Trophoblast cell (in vitro differentiated cells and primary cell): ENCODE measurements around the gene BEND6. TPM values are rescaled to one million over a fixed set of nuclear protein-coding genes. Genes with fewer than 3 reads are reported as not detected.

Experiments
- DNase-seq, 2 donors: peaks; one replicate each; pipeline ENCODE4 v3.0.0-alpha.2; 2016
- H2AFZ ChIP-seq: 2 replicates; pipeline ENCODE4 v1.6.1; 2013; ENCODE audit warnings: low read length, moderate library complexity, mild to moderate bottlenecking; ENCODE audit not compliant: insufficient read depth, poor library complexity
- H2AK5ac ChIP-seq: 2 replicates; pipeline ENCODE4 v1.6.1; 2013; ENCODE audit warnings: mild to moderate bottlenecking, low read length
- H2BK120ac ChIP-seq: 2 replicates; pipeline ENCODE4 v1.6.1; 2013; ENCODE audit warnings: low read length, mild to moderate bottlenecking, moderate library complexity; ENCODE audit not compliant: insufficient read depth, poor library complexity
- H2BK12ac ChIP-seq: 2 replicates; pipeline ENCODE4 v1.6.1; 2013; ENCODE audit warnings: mild to moderate bottlenecking, low read length, moderate library complexity
- H2BK5ac ChIP-seq: 2 replicates; pipeline ENCODE4 v1.6.1; 2013; ENCODE audit warnings: low read length, low read depth, moderate library complexity, mild to moderate bottlenecking; ENCODE audit not compliant: poor library complexity
- H3K14ac ChIP-seq: 2 replicates; pipeline ENCODE4 v1.6.1; 2013; ENCODE audit warnings: mild to moderate bottlenecking, low read length
- H3K18ac ChIP-seq: 2 replicates; pipeline ENCODE4 v1.6.1; 2013; ENCODE audit warnings: mild to moderate bottlenecking, low read length
- H3K23ac ChIP-seq: 2 replicates; pipeline ENCODE4 v1.6.1; 2013; ENCODE audit warnings: low read length
- H3K27ac ChIP-seq: 2 replicates; pipeline ENCODE4 v1.5.1; 2013; ENCODE audit warnings: low read depth, mild to moderate bottlenecking, inconsistent platforms, low read length, moderate library complexity
- H3K27me3 ChIP-seq: 2 replicates; pipeline ENCODE4 v1.6.1; 2013; ENCODE audit warnings: inconsistent platforms, mild to moderate bottlenecking, low read length, moderate library complexity; ENCODE audit not compliant: insufficient read depth
- H3K36me3 ChIP-seq, 2 experiments: 1 replicate in 1 of 2; 2 replicates in 1 of 2; pipeline ENCODE4 v1.6.1; 2013; ENCODE audit warnings: low read length in 2 of 2, mild to moderate bottlenecking in 2 of 2, moderate library complexity in 1 of 2; ENCODE audit not compliant: insufficient read depth in 2 of 2, control insufficient read depth in 1 of 2
- H3K4ac ChIP-seq: 2 replicates; pipeline ENCODE4 v1.6.1; 2013; ENCODE audit warnings: low read depth, mild to moderate bottlenecking, low read length, moderate library complexity
- H3K4me1 ChIP-seq, 2 experiments: 1 replicate in 1 of 2; 2 replicates in 1 of 2; pipeline ENCODE4 v1.6.1; 2013; ENCODE audit warnings: low read length in 2 of 2, mild to moderate bottlenecking in 2 of 2, moderate library complexity in 1 of 2; ENCODE audit not compliant: insufficient read depth in 2 of 2, control insufficient read depth in 1 of 2
- H3K4me2 ChIP-seq: 2 replicates; pipeline ENCODE4 v1.6.1; 2013; ENCODE audit warnings: inconsistent platforms, mild to moderate bottlenecking, low read length, moderate library complexity
- H3K4me3 ChIP-seq: 2 replicates; pipeline ENCODE4 v1.5.1; 2013; ENCODE audit warnings: mild to moderate bottlenecking, low read depth, low read length, inconsistent platforms
- H3K79me1 ChIP-seq: one replicate; pipeline ENCODE4 v1.6.1; 2013; ENCODE audit warnings: low read length
- H3K79me2 ChIP-seq: 2 replicates; pipeline ENCODE4 v1.6.1; 2013; ENCODE audit warnings: low read length, mild to moderate bottlenecking; ENCODE audit not compliant: control insufficient read depth, insufficient read depth, poor library complexity
- H3K9ac ChIP-seq: 2 replicates; pipeline ENCODE4 v1.6.1; 2013; ENCODE audit warnings: mild to moderate bottlenecking, low read length
- H3K9me3 ChIP-seq: 2 replicates; pipeline ENCODE4 v1.6.1; 2013; ENCODE audit warnings: low read depth, mild to moderate bottlenecking, control low read depth, inconsistent platforms, low read length; ENCODE audit not compliant: insufficient read depth
- H4K12ac ChIP-seq: 2 replicates; pipeline ENCODE4 v1.6.1; 2013; ENCODE audit warnings: low read depth, mild to moderate bottlenecking, low read length, moderate library complexity
- H4K8ac ChIP-seq: 2 replicates; pipeline ENCODE4 v1.6.1; 2013; ENCODE audit warnings: low read depth, mild to moderate bottlenecking, low read length, moderate library complexity
- H4K91ac ChIP-seq: one replicate; pipeline ENCODE4 v1.6.1; 2013; ENCODE audit warnings: low read depth, mild to moderate bottlenecking, low read length, moderate library complexity
- WGBS: extraction: QIAGEN DNeasy Blood & Tissue Kit; methylation state at CpG from one replicate; pipeline ENCODE4 v1.1.7; 2013; ENCODE audit warnings: missing lambda C conversion rate; ENCODE audit not compliant: insufficient read length, insufficient coverage; ENCODE audit errors: extremely low coverage; 5-methylcytosine and 5-hydroxymethylcytosine counted together
- polyA plus RNA-seq: library from polyadenylated mRNA; stranded (reverse); fragments of 200-250 nt; gene quantifications from 2 replicates; pipeline ENCODE4 v1.2.3, GENCODE V29; 2013

BEND6 gene
- 8.7 and 9.6 TPM in 2 replicates for polyA plus RNA-seq

- H3K14ac ChIP-seq: peak within 1 kb of the TSS; percentile 86
- peak within 1 kb of the TSS; percentile 75 for H2BK5ac ChIP-seq
- peak; percentile 58 to 68 for DNase-seq
- H3K79me2 ChIP-seq: peaks cover 7% of the 10 kb centered on the region
- H3K79me1 ChIP-seq: peaks cover 13% of the 10 kb centered on the region
- peak within 1 kb of the TSS; percentile 90 for H3K4me3 ChIP-seq
- H4K8ac ChIP-seq: peak within 1 kb of the TSS; percentile 70
- peak within 1 kb of the TSS; percentile 92 for H4K91ac ChIP-seq
- H4K12ac ChIP-seq: peak within 1 kb of the TSS; percentile 68
- H3K4me1 ChIP-seq: peaks cover 0 to 3% of the 10 kb centered on the region in 2 experiments
- peak within 1 kb of the TSS; percentile 87 for H3K9ac ChIP-seq
- no peaks in the 10 kb centered on the region for H3K9me3 ChIP-seq
- peak within 1 kb of the TSS; percentile 55 for H2BK12ac ChIP-seq
- peak within 1 kb of the TSS; percentile 72 for H3K18ac ChIP-seq
- H2AFZ ChIP-seq: peak within 1 kb of the TSS; percentile 62
- no peaks in the 10 kb centered on the region for H3K36me3 ChIP-seq
- no peak within 1 kb of the TSS for H3K23ac ChIP-seq
- WGBS: no CpG with 5 or more reads among the region's 107 CpGs
- H3K27me3 ChIP-seq: no peaks in the 10 kb centered on the region
- H2AK5ac ChIP-seq: no peak within 1 kb of the TSS
- H3K27ac ChIP-seq: peak within 1 kb of the TSS; percentile 80
- peak within 1 kb of the TSS; percentile 61 for H3K4ac ChIP-seq
- H3K4me2 ChIP-seq: peak within 1 kb of the TSS; percentile 94
- peak within 1 kb of the TSS; percentile 38 for H2BK120ac ChIP-seq
Observed at GRCh38 chr6:56954403-56955170, at the start of gene BEND6. Gene BEND6, plus strand, starts transcription at chr6:56955107. Its CDS starts 26,704 bp downstream, at chr6:56981811.

- Histone ChIP-seq H3K79me2 (no peaks in the 10 kb centered on the region), H3K4me3 (no peak overlapping the region), H3K9ac (no peak overlapping the region), H3K36me3 (peaks cover 0 to under 1% of the 10 kb centered on the region in 2 experiments), H3K9me3 (no peaks in the 10 kb centered on the region), H3K4ac (no peak overlapping the region), H2AK5ac (no peak overlapping the region), H2AFZ (no peak overlapping the region), H3K27ac (no peak overlapping the region), H3K18ac (no peak overlapping the region), H2BK12ac (no peak overlapping the region), H3K79me1 (peaks cover 5% of the 10 kb centered on the region), H3K4me2 (no peak overlapping the region), H3K23ac (no peak overlapping the region), H3K14ac (no peak overlapping the region), H2BK5ac (no peak overlapping the region), H4K12ac (no peak overlapping the region), H4K91ac (no peak overlapping the region), H2BK120ac (no peak overlapping the region), H3K27me3 (no peaks in the 10 kb centered on the region), H3K4me1 (peaks cover 7% of the 10 kb centered on the region in 2 experiments), H4K8ac (no peak overlapping the region)
- peak in 1 of 2 donors; percentile 62 for DNase-seq
- no CpG with 5 or more reads among the region's 3 CpGs for WGBS
Observed at GRCh38 chr6:56905378-56905777, 49.5 kb upstream of the BEND6 start.

GRCh38 chr6:56906752-56907151 is 48.2 kb upstream of the BEND6 start:
- Histone ChIP-seq H2AFZ (no peak overlapping the region), H4K91ac (no peak overlapping the region), H3K27me3 (no peaks in the 10 kb centered on the region), H3K27ac (no peak overlapping the region), H3K14ac (no peak overlapping the region), H3K36me3 (no peaks in the 10 kb centered on the region), H3K23ac (no peak overlapping the region), H2BK5ac (no peak overlapping the region), H2BK12ac (no peak overlapping the region), H2BK120ac (no peak overlapping the region), H3K9ac (no peak overlapping the region), H3K4me3 (no peak overlapping the region), H2AK5ac (no peak overlapping the region), H3K4me1 (peaks cover 7 to 14% of the 10 kb centered on the region in 2 experiments), H4K8ac (no peak overlapping the region), H4K12ac (no peak overlapping the region), H3K9me3 (no peaks in the 10 kb centered on the region), H3K79me2 (no peaks in the 10 kb centered on the region), H3K18ac (no peak overlapping the region), H3K79me1 (peaks cover 11% of the 10 kb centered on the region), H3K4me2 (no peak overlapping the region), H3K4ac (no peak overlapping the region)
- WGBS: no CpG with 5 or more reads among the region's 3 CpGs
- no peak for DNase-seq

- H2AK5ac ChIP-seq: peak overlapping the region; percentile 85
- DNase-seq: peak in 1 of 2 donors; percentile 33
- H2AFZ ChIP-seq: no peak overlapping the region
- H3K4ac ChIP-seq: no peak overlapping the region
- no peaks in the 10 kb centered on the region for H3K27me3 ChIP-seq
- H4K91ac ChIP-seq: peak overlapping the region; percentile 55
- no peaks in the 10 kb centered on the region for H3K79me2 ChIP-seq
- H3K79me1 ChIP-seq: peaks cover 16% of the 10 kb centered on the region
- no peaks in the 10 kb centered on the region for H3K36me3 ChIP-seq
- H3K4me1 ChIP-seq: peaks cover 9 to 21% of the 10 kb centered on the region in 2 experiments
- peak overlapping the region; percentile 37 for H3K27ac ChIP-seq
- no peak overlapping the region for H3K4me3 ChIP-seq
- H3K9ac ChIP-seq: no peak overlapping the region
- H3K18ac ChIP-seq: no peak overlapping the region
- no peak overlapping the region for H2BK120ac ChIP-seq
- H2BK5ac ChIP-seq: no peak overlapping the region
- no peak overlapping the region for H3K23ac ChIP-seq
- H4K12ac ChIP-seq: no peak overlapping the region
- H2BK12ac ChIP-seq: peak overlapping the region; percentile 13
- H3K14ac ChIP-seq: peak overlapping the region; percentile 6
- peak overlapping the region; percentile 9 for H4K8ac ChIP-seq
- WGBS: no CpG with 5 or more reads among the region's 4 CpGs
- no peak overlapping the region for H3K4me2 ChIP-seq
- H3K9me3 ChIP-seq: no peaks in the 10 kb centered on the region
Observed at GRCh38 chr6:56909115-56909907, 45.6 kb upstream of the BEND6 start.
